Measurements from ENCODE around the gene MSLN. TPM values are rescaled to one million over a fixed set of nuclear protein-coding genes. Genes with fewer than 3 reads are reported as not detected.

The MSLN gene
- total RNA-seq, 2 experiments from 2014 or later: not detected

- no peaks in the 10 kb centered on the region for H3K9me3 Mint-ChIP-seq
- H3K27ac Mint-ChIP-seq: no peak overlapping the region
- H3K4me3 Mint-ChIP-seq: no peak overlapping the region
- peaks cover 19% of the 10 kb centered on the region for H3K4me1 Mint-ChIP-seq (ENCODE audit: low read depth)
- intact Hi-C loops (cut with micrococcal nuclease): no loop called here
- H3K36me3 Mint-ChIP-seq (ENCODE audit: low read depth): peaks cover 4% of the 10 kb centered on the region
- ChIA-PET POLR2A (interaction anchor here (1.2 kb wide), 1 partner anchor 17 kb away, joined by 3 read pairs; no protein-coding TSS in a partner anchor), CTCF (interaction anchor here (1.3 to 19.6 kb wide), 5 partner anchors 8 to 52 kb away, joined by 3 to 207 read pairs (median 8); partner anchors contain the start of genes ANTKMT, CIAO3 and METRN)
- no peak for TF ChIP-seq CTCF (IDR thresholded peaks at IDR 0.05)
- ATAC-seq: no peak
- no peak for DNase-seq
- no peaks in the 10 kb centered on the region for H3K27me3 Mint-ChIP-seq
These were observed 28.2 kb upstream of the MSLN start for GRCh38 chr16:732332-732731.

GRCh38 chr16:732936-733335 is 27.6 kb upstream of the MSLN start:
- TF ChIP-seq CTCF (IDR thresholded peaks at IDR 0.05): no peak
- Mint-ChIP-seq H3K36me3 (ENCODE audit: low read depth) (peaks cover 5% of the 10 kb centered on the region), H3K27me3 (no peaks in the 10 kb centered on the region), H3K9me3 (no peaks in the 10 kb centered on the region), H3K27ac (no peak overlapping the region), H3K4me3 (no peak overlapping the region), H3K4me1 (ENCODE audit: low read depth) (peaks cover 21% of the 10 kb centered on the region)
- ChIA-PET CTCF (interaction anchor here (0.9 to 19.6 kb wide), 6 partner anchors 11 to 56 kb away, joined by 3 to 207 read pairs (median 6); partner anchors contain the start of genes ANTKMT and METRN), POLR2A (interaction anchor here (1.2 to 1.3 kb wide), 2 partner anchors 17 to 52 kb away, joined by 3 to 4 read pairs; no protein-coding TSS in a partner anchor)
- ATAC-seq: no peak
- intact Hi-C loops (cut with micrococcal nuclease): no loop called here
- DNase-seq: peak; percentile 33

- peaks cover 21% of the 10 kb centered on the region for H3K4me1 Mint-ChIP-seq (ENCODE audit: low read depth)
- no peak overlapping the region for H3K27ac Mint-ChIP-seq
- peak; percentile 61 for DNase-seq
- POLR2A ChIA-PET: interaction anchor here (1.2 to 9.3 kb wide), 3 partner anchors 11 to 51 kb away, joined by 3 to 84 read pairs (median 4); partner anchors contain the start of genes ANTKMT and CCDC78
- H3K4me3 Mint-ChIP-seq: no peak overlapping the region
- H3K9me3 Mint-ChIP-seq: no peaks in the 10 kb centered on the region
- intact Hi-C loops (cut with micrococcal nuclease): no loop called here
- no peaks in the 10 kb centered on the region for H3K27me3 Mint-ChIP-seq
- CTCF ChIA-PET: interaction anchor here (0.9 to 19.6 kb wide), 5 partner anchors 12 to 56 kb away, joined by 3 to 207 read pairs (median 4); partner anchors contain the start of genes ANTKMT and METRN
- ATAC-seq: no peak
- H3K36me3 Mint-ChIP-seq (ENCODE audit: low read depth): peaks cover 7% of the 10 kb centered on the region
- TF ChIP-seq CTCF (IDR thresholded peaks at IDR 0.05): peak; percentile 78
These were observed 26.9 kb upstream of the MSLN start for GRCh38 chr16:733382-734207.

- intact Hi-C loops (cut with micrococcal nuclease): no loop called here
- ChIA-PET POLR2A (interaction anchor here (0.6 to 9.3 kb wide), 4 partner anchors 12 to 271 kb away, joined by 3 to 84 read pairs (median 6); partner anchors contain the start of genes ANTKMT and CCDC78), CTCF (interaction anchor here (1.3 to 19.6 kb wide), 2 partner anchors 22 to 31 kb away, joined by 4 to 207 read pairs; partner anchors contain the start of gene METRN)
- peaks cover 25% of the 10 kb centered on the region for H3K4me1 Mint-ChIP-seq (ENCODE audit: low read depth)
- ATAC-seq (no peak), DNase-seq (peak; percentile 1)
- no peak overlapping the region for H3K4me3 Mint-ChIP-seq
- no peak for TF ChIP-seq CTCF (IDR thresholded peaks at IDR 0.05)
- no peaks in the 10 kb centered on the region for H3K9me3 Mint-ChIP-seq
- peaks cover 9% of the 10 kb centered on the region for H3K36me3 Mint-ChIP-seq (ENCODE audit: low read depth)
- H3K27me3 Mint-ChIP-seq: no peaks in the 10 kb centered on the region
- no peak overlapping the region for H3K27ac Mint-ChIP-seq
These were observed 26.1 kb upstream of the MSLN start for GRCh38 chr16:734208-734980.
